IMR-90 (cell line): Measurements from ENCODE around the gene NGB. TPM values are rescaled to one million over a fixed set of nuclear protein-coding genes. Genes with fewer than 3 reads are reported as not detected.

Experiments
- ATAC-seq: fragments of 200-7000 bp; cut with Tn5 transposase; 2 replicates; pipeline ENCODE4 v1.9.1; 2020; ENCODE audit warnings: low read depth, mild to moderate bottlenecking, moderate library complexity
- BruUV-seq: library from RNA; stranded (reverse); fragments of 400-500 nt; replicated peaks from 2 replicates; lab custom pipeline; 2021; lab: Mats Ljungman, UMichigan
- CTCF ChIA-PET: fragments of 300-600 bp; formaldehyde crosslinking; extraction: SDS; loops from one replicate; lab custom pipeline; 2021; ENCODE audit warnings: antibody characterized with exemption; lab: Yijun Ruan, JAX
- POLR2A ChIA-PET: fragments of 300-600 bp; sonication (Branson Sonifier 250); formaldehyde crosslinking; loops from one replicate; lab custom pipeline; 2022; ENCODE audit warnings: antibody characterized with exemption; ENCODE audit not compliant: unreplicated experiment; lab: Charles Lee
- DNase-seq: peaks from one replicate; pipeline ENCODE4 v3.0.0; 2013
- H2AFZ ChIP-seq: replicated peaks from 2 replicates; pipeline ENCODE3; 2013; ENCODE audit warnings: low read length, mild to moderate bottlenecking; ENCODE audit not compliant: poor library complexity
- H2AK5ac ChIP-seq: 2 replicates; pipeline ENCODE4 v1.6.1; 2013; ENCODE audit warnings: low read depth, low read length, inconsistent platforms
- H2AK9ac ChIP-seq: replicated peaks from 2 replicates; pipeline ENCODE3; 2013; ENCODE audit warnings: mild to moderate bottlenecking, low read depth, low read length, moderate library complexity; ENCODE audit not compliant: poor library complexity
- H2BK120ac ChIP-seq: 2 replicates; pipeline ENCODE4 v1.6.1; 2013; ENCODE audit warnings: low read depth, low read length, inconsistent platforms
- H2BK15ac ChIP-seq: 3 replicates; pipeline ENCODE4 v1.6.1; 2013; ENCODE audit warnings: low read depth, low read length, inconsistent platforms
- H2BK20ac ChIP-seq: 2 replicates; pipeline ENCODE4 v1.6.1; 2013; ENCODE audit warnings: low read depth, mild to moderate bottlenecking, inconsistent platforms, low read length, moderate library complexity
- H2BK5ac ChIP-seq: 2 replicates; pipeline ENCODE4 v1.6.1; 2013; ENCODE audit warnings: mild to moderate bottlenecking, low read depth, low read length, inconsistent platforms; ENCODE audit not compliant: poor library complexity, severe bottlenecking
- H3K14ac ChIP-seq: replicated peaks from 2 replicates; pipeline ENCODE4 v1.6.1; 2013; ENCODE audit warnings: low read depth, low read length, inconsistent platforms
- H3K18ac ChIP-seq: 2 replicates; pipeline ENCODE4 v1.6.1; 2013; ENCODE audit warnings: low read depth, low read length, control low read depth
- H3K23ac ChIP-seq: 2 replicates; pipeline ENCODE4 v1.6.1; 2013; ENCODE audit warnings: low read depth, low read length, inconsistent platforms
- H3K27ac ChIP-seq: 2 replicates; pipeline ENCODE4 v1.5.1; 2013; ENCODE audit warnings: mild to moderate bottlenecking, control low read depth, low read length; ENCODE audit not compliant: insufficient read depth
- H3K27me3 ChIP-seq: 2 replicates; pipeline ENCODE4 v1.6.1; 2013; ENCODE audit warnings: low read length; ENCODE audit not compliant: control insufficient read depth, insufficient read depth
- H3K36me3 ChIP-seq: 2 replicates; pipeline ENCODE4 v1.6.1; 2013; ENCODE audit warnings: low read length, mixed read lengths; ENCODE audit not compliant: control insufficient read depth, insufficient read depth
- H3K4ac ChIP-seq: 2 replicates; pipeline ENCODE4 v1.6.1; 2013; ENCODE audit warnings: low read depth, low read length, inconsistent platforms
- H3K4me1 ChIP-seq: 2 replicates; pipeline ENCODE4 v1.6.1; 2013; ENCODE audit warnings: low read length, mixed read lengths; ENCODE audit not compliant: control insufficient read depth, insufficient read depth
- H3K4me2 ChIP-seq: 2 replicates; pipeline ENCODE4 v1.6.1; 2013; ENCODE audit warnings: low read depth, mild to moderate bottlenecking, control low read depth, low read length, moderate library complexity
- H3K4me3 ChIP-seq: 2 replicates; pipeline ENCODE4 v1.5.1; 2013; ENCODE audit warnings: low read depth, mild to moderate bottlenecking, control low read depth, low read length, moderate library complexity; ENCODE audit not compliant: insufficient read depth
- H3K56ac ChIP-seq: 2 replicates; pipeline ENCODE4 v1.6.1; 2013; ENCODE audit warnings: low read length, inconsistent platforms; ENCODE audit not compliant: insufficient read depth; ENCODE audit errors: extremely low read depth
- H3K79me1 ChIP-seq, 2 experiments: 2 replicates each; pipeline ENCODE4 v1.6.1; 2013; ENCODE audit warnings: low read length in 2 of 2, inconsistent platforms in 1 of 2, low read depth in 1 of 2
- H3K9ac ChIP-seq: 2 replicates; pipeline ENCODE4 v1.6.1; 2013; ENCODE audit warnings: low read depth, low read length, control low read depth
- H3K9me1 ChIP-seq: 2 replicates; pipeline ENCODE4 v1.6.1; 2013; ENCODE audit warnings: low read length, inconsistent platforms; ENCODE audit not compliant: insufficient read depth
- H3K9me3 ChIP-seq: 2 replicates; pipeline ENCODE4 v1.6.1; 2013; ENCODE audit warnings: low read length; ENCODE audit not compliant: control insufficient read depth, insufficient read depth
- H4K20me1 ChIP-seq: 2 replicates; pipeline ENCODE4 v1.6.1; 2013; ENCODE audit warnings: low read length, inconsistent platforms; ENCODE audit not compliant: insufficient read depth
- H4K5ac ChIP-seq: 2 replicates; pipeline ENCODE4 v1.6.1; 2013; ENCODE audit warnings: mild to moderate bottlenecking, low read depth, low read length, control low read depth
- H4K8ac ChIP-seq, 2 experiments: 2 replicates each; pipeline ENCODE4 v1.6.1; 2013; ENCODE audit warnings: low read depth in 2 of 2, low read length in 2 of 2, control low read depth in 1 of 2, inconsistent platforms in 1 of 2
- H4K91ac ChIP-seq: 2 replicates; pipeline ENCODE4 v1.6.1; 2013; ENCODE audit warnings: low read depth, low read length, inconsistent platforms; ENCODE audit not compliant: insufficient read depth
- MXI1 ChIP-seq: IDR thresholded peaks from 2 replicates; pipeline ENCODE4 v1.6.1; 2012; ENCODE audit warnings: low read depth, mild to moderate bottlenecking, low read length, moderate library complexity, borderline replicate concordance
- WGBS, 2 experiments: methylation state at CpG; one replicate each; pipeline versions ENCODE4 v1.1.5 to v1.1.7; 2013; ENCODE audit warnings: missing lambda C conversion rate in 2 of 2; ENCODE audit not compliant: insufficient read length in 1 of 2; ENCODE audit errors: extremely low coverage in 2 of 2; 5-methylcytosine and 5-hydroxymethylcytosine counted together
- dilution Hi-C: fragments of 300-500 bp; cut with HindIII; formaldehyde crosslinking; loops from one replicate; pipeline ENCODE4 v1.14.3; 2018; ENCODE audit warnings: low sequenced_read_pairs; ENCODE audit not compliant: unreplicated experiment
- in situ Hi-C: fragments of 300-500 bp; cut with MboI; formaldehyde crosslinking; loops from 3 replicates; pipeline ENCODE4 v1.14.3; 2019; ENCODE audit warnings: low sequenced_read_pairs, inconsistent platforms, mixed read lengths
- intact Hi-C: fragments of 100-400 bp; cut with micrococcal nuclease; formaldehyde crosslinking; loops from 2 replicates; pipeline ENCODE4 v1.10.0; 2022
- polyA plus RNA-seq, 3 experiments: library from polyadenylated mRNA; depleted of rRNA; stranded (reverse); fragments of >200 nt; gene quantifications; 2 replicates each; pipeline ENCODE4 v1.2.3, GENCODE V29; 2012; ENCODE audit warnings: low replicate concordance in 1 of 3
- total RNA-seq: library from RNA; depleted of rRNA; stranded (reverse); fragments of >200 nt; gene quantifications from 2 replicates; pipeline ENCODE4 v1.2.3, GENCODE V29; 2012

Gene NGB
- total and polyA plus RNA-seq, 2 of the 4 experiments (the other 2 are of a cell fraction): not detected

GRCh38 chr14:77284066-77284465, 13.1 kb upstream of the NGB start:
- ChIA-PET POLR2A (no interaction called here), CTCF (no interaction called here)
- Histone ChIP-seq H4K20me1 (no peaks in the 10 kb centered on the region), H2AK9ac (no peak overlapping the region), H3K9me3 (no peaks in the 10 kb centered on the region), H2BK20ac (no peak overlapping the region), H2BK15ac (no peak overlapping the region), H3K56ac (no peak overlapping the region), H3K4me2 (no peak overlapping the region), H4K91ac (no peak overlapping the region), H3K23ac (no peak overlapping the region), H4K5ac (no peak overlapping the region), H3K9me1 (no peaks in the 10 kb centered on the region), H2AFZ (no peak overlapping the region), H2AK5ac (no peak overlapping the region), H3K4me1 (no peaks in the 10 kb centered on the region), H3K14ac (no peak overlapping the region), H3K18ac (no peak overlapping the region), H3K27ac (no peak overlapping the region), H3K9ac (no peak overlapping the region), H3K79me1 (no peaks in the 10 kb centered on the region), H3K27me3 (no peaks in the 10 kb centered on the region), H3K4ac (no peak overlapping the region), H2BK120ac (no peak overlapping the region), H4K8ac (no peak overlapping the region), H3K36me3 (peaks cover 25% of the 10 kb centered on the region), H2BK5ac (no peak overlapping the region), H3K4me3 (no peak overlapping the region)
- DNase-seq: no peak
- intact Hi-C loops (no loop called here), in situ Hi-C loops (no loop called here), dilution Hi-C loops (no loop called here)
- 50% methylated on average over 4 of the region's 4 CpGs; no CpG with 5 or more reads in 1 of the 2 experiments for WGBS, 2 experiments
- no TSS peak for BruUV-seq
- ATAC-seq: no peak
- no peak for TF ChIP-seq MXI1
